OCI-LY1 (cell line): ENCODE measurements around the gene TNFSF4.

ENCODE experiments used
- H2AFZ ChIP-seq: fragments of 200-600 bp; sonication (generic), shearing (Covaris generic); 2 replicates; pipeline ENCODE4 v1.6.0; 2014; ENCODE audit warnings: antibody characterized with exemption, mild to moderate bottlenecking, low read length
- H3F3A ChIP-seq: fragments of 200-600 bp; sonication (generic), shearing (Covaris generic); 2 replicates; pipeline ENCODE4 v1.6.0; 2014; ENCODE audit warnings: mild to moderate bottlenecking, antibody characterized with exemption, low read length, moderate library complexity; ENCODE audit not compliant: insufficient read depth
- H3K27ac ChIP-seq: fragments of 200-600 bp; sonication (generic); 2 replicates; pipeline ENCODE4 v1.5.1; 2014; ENCODE audit warnings: low read length, mixed run types, mild to moderate bottlenecking, low read depth; ENCODE audit not compliant: poor library complexity, severe bottlenecking
- H3K27me3 ChIP-seq: fragments of 200-600 bp; sonication (generic); 2 replicates; pipeline ENCODE4 v1.6.0; 2014; ENCODE audit warnings: antibody characterized with exemption, mild to moderate bottlenecking, low read length, moderate library complexity; ENCODE audit not compliant: insufficient read depth
- H3K36me3 ChIP-seq: fragments of 200-600 bp; sonication (generic); 2 replicates; pipeline ENCODE4 v1.6.1; 2014; ENCODE audit warnings: mild to moderate bottlenecking, antibody characterized with exemption, low read length, moderate library complexity, mixed read lengths; ENCODE audit not compliant: insufficient read depth
- H3K4me1 ChIP-seq: fragments of 200-600 bp; sonication (generic); 2 replicates; pipeline ENCODE4 v1.5.1; 2014; ENCODE audit warnings: mild to moderate bottlenecking, low read length, moderate library complexity; ENCODE audit not compliant: insufficient read depth, severe bottlenecking
- H3K4me2 ChIP-seq: fragments of 200-600 bp; sonication (generic), shearing (Covaris generic); 2 replicates; pipeline ENCODE4 v1.6.1; 2014; ENCODE audit warnings: low read length
- H3K4me3 ChIP-seq: fragments of 200-600 bp; sonication (generic); 2 replicates; pipeline ENCODE4 v1.5.1; 2014; ENCODE audit warnings: low read length, low read depth, mild to moderate bottlenecking, mixed read lengths; ENCODE audit not compliant: poor library complexity, severe bottlenecking
- H3K79me2 ChIP-seq: fragments of 200-600 bp; shearing (Covaris generic); 2 replicates; pipeline ENCODE4 v1.6.1; 2016; ENCODE audit warnings: mixed run types, low read length, mixed read lengths; ENCODE audit not compliant: insufficient read depth
- H3K9ac ChIP-seq: fragments of 200-600 bp; sonication (generic), shearing (Covaris generic); 2 replicates; pipeline ENCODE4 v1.6.1; 2014; ENCODE audit warnings: mild to moderate bottlenecking, low read length, mixed read lengths
- H3K9me2 ChIP-seq: fragments of 200-600 bp; sonication (generic), shearing (Covaris generic); 2 replicates; pipeline ENCODE4 v1.6.1; 2014; ENCODE audit warnings: low read depth, mild to moderate bottlenecking, low read length, mixed read lengths
- H3K9me3 ChIP-seq: fragments of 200-600 bp; shearing (Covaris generic); 2 replicates; pipeline ENCODE4 v1.6.1; 2014; ENCODE audit warnings: low read length, mixed read lengths
- H4K20me1 ChIP-seq: fragments of 200-600 bp; sonication (generic), shearing (Covaris generic); 2 replicates; pipeline ENCODE4 v1.6.0; 2016; ENCODE audit warnings: mild to moderate bottlenecking, low read length; ENCODE audit not compliant: insufficient read depth
- CTCF ChIP-seq: fragments of 200-600 bp; sonication (generic), shearing (Covaris generic); IDR thresholded peaks from 2 replicates; pipeline ENCODE4 v1.5.1; 2017; ENCODE audit warnings: mild to moderate bottlenecking, antibody characterized with exemption, low read length, moderate library complexity, mixed read lengths
- EZH2 ChIP-seq: fragments of 200-600 bp; sonication (generic), shearing (Covaris generic); IDR thresholded peaks from 2 replicates; pipeline ENCODE4 v1.8.0; 2017; ENCODE audit warnings: borderline replicate concordance, mixed run types, mild to moderate bottlenecking, antibody characterized with exemption, low read length, moderate library complexity, mixed read lengths

Gene TNFSF4

DNA sequence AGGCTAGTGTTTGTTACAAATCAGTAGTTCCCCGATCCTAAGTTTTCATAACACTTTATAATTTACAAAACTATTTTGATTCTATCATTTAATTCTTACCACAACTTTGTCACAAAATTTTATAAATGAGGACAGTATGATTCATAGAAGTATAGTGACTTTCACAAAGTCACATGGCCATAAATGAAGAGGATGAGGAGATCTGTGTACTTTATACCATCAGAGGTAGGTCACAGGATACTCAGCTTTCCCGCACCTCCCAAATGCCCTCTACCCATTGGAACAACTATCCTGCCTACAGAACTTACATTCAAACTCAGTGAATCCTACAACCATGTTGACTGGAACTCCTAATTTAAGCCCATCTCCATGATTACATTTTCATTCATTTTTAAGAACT lies 56.3 kb downstream of the TNFSF4 start:
- Histone ChIP-seq H4K20me1 (no peaks in the 10 kb centered on the region), H3K79me2 (no peaks in the 10 kb centered on the region), H3K4me2 (no peak overlapping the region)

GRCh38 chr1:173149887-173150286 lies 57.2 kb downstream of the TNFSF4 start:
- Histone ChIP-seq H3K4me1 (no peaks in the 10 kb centered on the region), H3K27ac (no peak overlapping the region), H4K20me1 (no peaks in the 10 kb centered on the region), H3K4me2 (no peak overlapping the region), H3K79me2 (no peaks in the 10 kb centered on the region), H3K9me3 (no peaks in the 10 kb centered on the region), H3K36me3 (no peaks in the 10 kb centered on the region), H3K27me3 (no peaks in the 10 kb centered on the region), H3F3A (no peaks in the 10 kb centered on the region), H2AFZ (no peak overlapping the region), H3K9ac (no peak overlapping the region), H3K4me3 (no peak overlapping the region), H3K9me2 (no peaks in the 10 kb centered on the region)
- TF ChIP-seq EZH2 (no peak), CTCF (no peak)

More for the DNA sequence above, 56.3 kb downstream of the TNFSF4 start:
- Histone ChIP-seq H3K4me1 (no peaks in the 10 kb centered on the region), H3K27ac (no peak overlapping the region), H3K36me3 (no peaks in the 10 kb centered on the region), H3K9me3 (no peaks in the 10 kb centered on the region), H3K9ac (no peak overlapping the region), H3F3A (no peaks in the 10 kb centered on the region), H3K4me3 (no peak overlapping the region), H3K27me3 (no peaks in the 10 kb centered on the region), H2AFZ (no peak overlapping the region), H3K9me2 (no peaks in the 10 kb centered on the region)
- TF ChIP-seq EZH2 (no peak), CTCF (no peak)

GRCh38 chr1:173148971-173149370 lies 58.2 kb downstream of the TNFSF4 start:
- H3K9me2 ChIP-seq: no peaks in the 10 kb centered on the region
- H3F3A ChIP-seq: no peaks in the 10 kb centered on the region
- H3K4me3 ChIP-seq: no peak overlapping the region
- no peaks in the 10 kb centered on the region for H4K20me1 ChIP-seq
- no peak overlapping the region for H3K27ac ChIP-seq
- TF ChIP-seq EZH2: no peak
- TF ChIP-seq CTCF: no peak
- no peak overlapping the region for H2AFZ ChIP-seq
- H3K9ac ChIP-seq: no peak overlapping the region
- no peaks in the 10 kb centered on the region for H3K36me3 ChIP-seq
- no peak overlapping the region for H3K4me2 ChIP-seq
- H3K27me3 ChIP-seq: no peaks in the 10 kb centered on the region
- no peaks in the 10 kb centered on the region for H3K4me1 ChIP-seq
- no peaks in the 10 kb centered on the region for H3K9me3 ChIP-seq
- H3K79me2 ChIP-seq: no peaks in the 10 kb centered on the region
